ENCODE results near the gene TXNDC5. TPM values are rescaled to one million over a fixed set of nuclear protein-coding genes. Genes with fewer than 3 reads are reported as not detected.

The TXNDC5 gene
- total RNA-seq, 1 donor from 2014 or later: 32.9 TPM

DNA sequence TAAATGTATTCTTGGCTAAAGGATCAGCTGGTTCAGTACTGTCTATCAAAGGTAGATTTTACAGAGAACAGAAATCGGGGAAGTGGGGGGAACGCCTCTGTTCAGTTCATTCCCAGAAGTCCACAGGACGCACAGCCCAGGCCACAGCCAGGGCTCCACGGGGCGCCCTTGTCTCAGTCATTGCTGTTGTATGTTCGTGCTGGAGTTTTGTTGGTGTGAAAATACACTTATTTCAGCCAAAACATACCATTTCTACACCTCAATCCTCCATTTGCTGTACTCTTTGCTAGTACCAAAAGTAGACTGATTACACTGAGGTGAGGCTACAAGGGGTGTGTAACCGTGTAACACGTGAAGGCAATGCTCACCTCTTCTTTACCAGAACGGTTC, 29.9 kb downstream of the TXNDC5 start:
- no peak for DNase-seq
- intact Hi-C loops (cut with micrococcal nuclease): no loop called here
- no peak for ATAC-seq

DNA sequence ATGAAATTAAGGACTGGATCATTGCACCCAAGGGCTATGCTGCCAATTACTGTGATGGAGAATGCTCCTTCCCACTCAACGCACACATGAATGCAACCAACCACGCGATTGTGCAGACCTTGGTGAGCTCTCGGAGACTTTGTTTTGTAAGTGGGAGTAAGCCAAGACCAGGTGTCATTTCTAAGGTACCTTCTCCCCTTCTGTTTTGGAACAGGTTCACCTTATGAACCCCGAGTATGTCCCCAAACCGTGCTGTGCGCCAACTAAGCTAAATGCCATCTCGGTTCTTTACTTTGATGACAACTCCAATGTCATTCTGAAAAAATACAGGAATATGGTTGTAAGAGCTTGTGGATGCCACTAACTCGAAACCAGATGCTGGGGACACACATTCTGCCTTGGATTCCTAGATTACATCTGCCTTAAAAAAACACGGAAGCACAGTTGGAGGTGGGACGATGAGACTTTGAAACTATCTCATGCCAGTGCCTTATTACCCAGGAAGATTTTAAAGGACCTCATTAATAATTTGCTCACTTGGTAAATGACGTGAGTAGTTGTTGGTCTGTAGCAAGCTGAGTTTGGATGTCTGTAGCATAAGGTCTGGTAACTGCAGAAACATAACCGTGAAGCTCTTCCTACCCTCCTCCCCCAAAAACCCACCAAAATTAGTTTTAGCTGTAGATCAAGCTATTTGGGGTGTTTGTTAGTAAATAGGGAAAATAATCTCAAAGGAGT, 30.4 kb downstream of the TXNDC5 start:
- intact Hi-C loops (cut with micrococcal nuclease): no loop called here
- DNase-seq: no peak

GRCh38 chr6:7879579-7879978, 31.0 kb downstream of the TXNDC5 start:
- DNase-seq (no peak), ATAC-seq (no peak)
- intact Hi-C loops (cut with micrococcal nuclease): no loop called here

More for the DNA sequence above, 30.4 kb downstream of the TXNDC5 start:
- no peak for ATAC-seq

DNA sequence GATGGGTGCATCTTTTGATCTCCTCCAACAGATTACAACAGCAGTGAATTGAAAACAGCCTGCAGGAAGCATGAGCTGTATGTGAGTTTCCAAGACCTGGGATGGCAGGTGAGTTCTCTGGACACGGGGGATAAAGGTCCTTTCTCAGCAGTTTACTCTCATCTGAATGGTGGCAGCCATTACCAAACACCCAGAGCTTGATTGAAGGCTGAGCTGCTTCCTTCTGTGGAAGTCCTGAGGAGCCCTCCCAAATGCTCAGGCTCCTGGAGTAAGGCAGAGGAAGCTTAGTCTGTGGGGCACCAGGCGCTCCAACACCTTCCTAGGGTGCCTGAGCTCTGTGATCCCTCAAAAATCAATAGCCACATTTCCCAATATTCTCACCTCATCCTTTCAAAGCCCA, 31.5 kb downstream of the TXNDC5 start:
- DNase-seq (no peak), ATAC-seq (no peak)
- intact Hi-C loops (cut with micrococcal nuclease): no loop called here

DNA sequence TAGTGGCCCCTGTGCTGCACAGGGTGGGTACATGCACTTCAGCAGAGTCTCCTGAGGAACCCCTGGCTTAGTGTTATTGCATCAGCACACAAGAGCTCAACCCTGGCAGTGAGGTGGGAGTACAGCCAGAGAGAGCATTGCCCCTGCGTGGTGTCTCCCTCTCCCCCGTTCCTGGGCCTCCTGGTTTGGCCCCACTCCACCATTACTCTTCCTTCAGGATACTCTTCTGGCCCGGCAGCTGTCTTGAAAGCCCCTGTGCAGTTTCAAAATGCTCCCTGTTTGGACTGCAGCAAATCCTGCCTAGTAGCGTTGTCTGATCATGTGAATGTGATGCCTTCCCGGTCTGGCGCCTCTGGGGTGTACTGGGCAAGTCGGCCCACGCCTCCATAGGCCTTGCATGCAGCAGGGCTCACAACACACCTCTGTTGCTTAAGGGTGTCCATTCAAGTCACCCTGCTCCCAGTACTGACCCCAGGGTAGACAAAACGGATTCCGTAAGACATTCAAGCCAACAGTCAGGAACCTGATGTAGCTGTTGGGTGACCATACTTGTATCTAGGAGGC, 32.1 kb downstream of the TXNDC5 start:
- intact Hi-C loops (cut with micrococcal nuclease): no loop called here
- DNase-seq (no peak), ATAC-seq (no peak)

DNA sequence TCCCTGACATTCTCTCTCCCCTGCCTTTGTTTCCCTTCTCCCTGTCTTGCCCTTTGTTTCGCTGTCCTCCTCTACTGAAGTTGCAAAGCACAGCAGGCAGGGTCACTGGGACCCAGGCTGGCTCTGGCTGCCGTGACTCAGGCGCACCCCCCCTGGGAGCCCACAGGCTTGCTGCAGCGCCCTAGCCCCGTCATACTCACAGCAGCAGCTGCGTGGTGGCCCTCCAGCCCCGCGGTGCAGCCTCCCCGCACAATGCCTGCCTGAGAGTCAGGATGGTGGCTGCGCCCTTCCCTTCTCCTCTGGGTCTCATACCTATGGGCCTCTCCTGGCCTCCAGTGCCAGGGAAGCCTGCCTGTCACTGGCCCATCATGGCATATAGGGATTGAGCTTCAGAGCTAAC, 41.7 kb downstream of the TXNDC5 start:
- ATAC-seq: no peak

GRCh38 chr6:7866526-7866925, 44.1 kb downstream of the TXNDC5 start:
- DNase-seq (no peak), ATAC-seq (no peak)
- intact Hi-C loops (cut with micrococcal nuclease): no loop called here

More for the DNA sequence above, 41.7 kb downstream of the TXNDC5 start:
- intact Hi-C loops (cut with micrococcal nuclease): no loop called here
- DNase-seq: no peak

DNA sequence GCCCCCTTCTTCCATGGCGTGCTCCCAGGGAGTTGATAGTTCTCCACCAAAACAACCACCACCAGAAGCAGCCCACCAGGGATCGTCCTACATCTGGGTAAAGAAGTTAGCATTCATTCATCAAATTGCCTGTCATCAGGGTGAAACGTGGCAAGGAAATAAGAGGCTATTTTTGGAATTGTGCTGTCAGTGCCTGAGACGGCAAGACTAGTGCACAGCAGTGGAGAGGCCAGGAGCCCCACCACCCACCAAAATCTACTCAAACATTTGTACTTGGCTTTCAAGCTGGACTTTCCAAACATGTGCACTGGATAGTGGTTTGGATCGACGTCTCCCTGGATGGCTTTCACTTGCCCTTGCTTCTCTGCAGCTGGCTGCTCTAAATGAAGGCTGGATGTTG, 44.8 kb downstream of the TXNDC5 start:
- intact Hi-C loops (cut with micrococcal nuclease): no loop called here
- peak; percentile 63 for ATAC-seq

GRCh38 chr6:7859591-7859990, 51.0 kb downstream of the TXNDC5 start:
- intact Hi-C loops (cut with micrococcal nuclease): no loop called here
- no peak for DNase-seq
- ATAC-seq: no peak

More for the DNA sequence above, 44.8 kb downstream of the TXNDC5 start:
- no peak for DNase-seq

DNA sequence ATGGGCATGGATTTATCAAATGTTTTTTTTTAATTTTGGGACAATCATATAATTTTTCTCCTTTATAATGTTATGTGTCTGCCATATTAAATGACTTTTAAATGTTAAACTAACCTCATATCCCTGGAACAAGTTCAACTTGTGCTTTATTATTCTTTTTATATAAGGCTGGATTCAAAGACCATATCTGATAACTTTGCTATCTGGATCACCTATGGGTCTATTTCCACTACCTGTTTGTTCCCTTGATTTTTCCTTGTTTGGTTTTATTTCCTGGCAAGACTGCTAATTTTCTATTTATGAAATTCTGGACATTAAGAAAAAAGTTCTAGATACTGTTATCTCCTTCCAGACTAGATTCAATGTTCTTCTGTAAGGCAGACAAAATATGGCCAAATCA, 58.8 kb downstream of the TXNDC5 start:
- intact Hi-C loops (cut with micrococcal nuclease): no loop called here
- DNase-seq: no peak
- ATAC-seq: no peak

DNA sequence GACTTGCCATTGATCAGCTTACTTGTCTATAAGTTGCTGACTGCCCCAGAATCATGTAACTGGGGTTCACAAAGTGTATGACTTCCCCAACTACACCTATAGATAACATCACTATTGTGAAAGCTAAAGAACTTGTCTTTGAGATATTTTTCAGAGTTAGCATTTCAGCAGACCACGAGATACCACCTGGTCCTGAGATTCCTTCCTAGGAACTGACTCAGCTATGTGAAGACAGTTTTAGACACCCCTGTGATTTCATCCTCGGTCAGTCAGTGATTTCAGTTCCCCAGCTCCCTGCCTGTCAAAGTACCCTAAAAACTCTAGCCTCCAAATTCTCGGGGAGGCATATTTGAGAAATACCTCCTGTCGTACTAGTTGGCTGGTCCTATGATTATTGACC, 62.4 kb downstream of the TXNDC5 start:
- no peak for ATAC-seq
- intact Hi-C loops (cut with micrococcal nuclease): no loop called here

DNA sequence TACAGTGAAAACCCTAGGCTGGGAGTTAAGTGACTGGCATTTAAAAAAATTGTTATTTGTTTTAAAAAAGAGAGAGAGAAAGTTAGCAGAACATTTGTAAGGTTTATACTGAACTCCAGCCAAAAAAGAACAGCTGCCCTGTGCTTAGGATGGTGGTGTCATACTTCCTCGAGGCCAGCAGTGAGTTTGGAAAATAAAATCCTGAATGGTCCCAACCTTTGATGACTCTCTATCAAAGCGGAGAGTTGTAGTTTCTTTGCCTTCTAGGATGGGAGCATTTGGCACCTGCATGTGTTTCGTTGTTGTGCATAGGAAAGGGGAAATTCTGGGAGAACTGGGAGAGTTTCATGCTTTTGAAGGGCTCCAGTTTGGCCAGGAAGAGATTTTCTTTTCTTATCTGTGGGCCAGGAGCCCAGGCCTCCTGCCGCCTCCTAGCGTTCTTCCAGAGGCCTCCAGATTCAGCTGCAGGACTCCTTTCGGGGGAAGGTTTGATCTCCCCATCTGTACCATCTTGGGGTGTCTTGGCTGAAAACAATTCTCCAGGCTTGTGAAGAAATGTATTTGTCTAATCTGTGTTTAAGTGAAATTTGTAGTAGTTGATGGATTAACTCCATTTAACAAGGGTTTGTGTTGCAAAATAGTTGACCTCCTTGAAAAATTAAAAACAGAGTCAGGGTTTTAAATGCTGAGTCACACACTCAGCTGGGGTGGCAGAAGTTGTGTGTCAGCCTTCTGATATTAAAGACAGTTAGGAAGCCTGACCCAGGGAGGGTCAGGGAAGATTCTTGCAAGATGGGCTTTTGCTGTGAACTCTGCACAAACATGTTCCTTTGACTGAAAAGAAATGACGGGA, 63.4 kb downstream of the TXNDC5 start:
- intact Hi-C loops (cut with micrococcal nuclease): no loop called here

More for the DNA sequence above, 62.4 kb downstream of the TXNDC5 start:
- DNase-seq: no peak

DNA sequence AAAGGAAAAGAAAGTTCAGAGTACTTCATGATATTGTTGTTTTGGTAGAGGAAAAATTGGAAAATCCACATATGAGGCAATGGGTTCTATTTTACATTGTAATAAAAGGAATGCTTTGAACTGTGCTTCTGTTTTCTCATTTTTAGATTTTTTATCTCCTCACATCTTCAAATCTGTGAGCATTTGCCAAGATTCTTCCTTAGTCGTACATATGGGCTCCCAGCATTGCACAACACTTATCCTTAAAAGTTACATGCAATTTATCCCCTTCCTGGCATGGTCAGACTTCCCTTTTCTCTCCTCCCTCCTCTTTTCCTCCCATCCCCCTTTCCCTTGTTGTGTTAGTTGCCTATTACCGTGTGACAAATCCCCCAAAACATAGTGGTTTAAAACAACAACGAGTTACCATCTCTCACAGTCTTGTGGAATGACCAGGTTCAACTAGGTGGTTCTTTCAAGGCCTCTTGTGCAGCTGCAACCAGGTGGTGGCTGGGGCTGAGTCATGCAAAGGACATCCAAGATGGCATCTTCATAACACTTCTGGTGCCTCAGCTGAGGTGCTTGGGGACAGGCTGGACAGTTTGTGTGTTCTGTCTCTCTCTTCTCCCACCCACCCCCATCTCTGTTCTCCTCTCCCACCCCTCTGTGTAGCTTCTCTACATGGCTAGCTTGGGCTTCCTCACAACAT, 68.7 kb downstream of the TXNDC5 start:
- DNase-seq (no peak), ATAC-seq (no peak)
- intact Hi-C loops (cut with micrococcal nuclease): no loop called here

More for the DNA sequence above, 63.4 kb downstream of the TXNDC5 start:
- DNase-seq (no peak), ATAC-seq (peak; percentile 90)

DNA sequence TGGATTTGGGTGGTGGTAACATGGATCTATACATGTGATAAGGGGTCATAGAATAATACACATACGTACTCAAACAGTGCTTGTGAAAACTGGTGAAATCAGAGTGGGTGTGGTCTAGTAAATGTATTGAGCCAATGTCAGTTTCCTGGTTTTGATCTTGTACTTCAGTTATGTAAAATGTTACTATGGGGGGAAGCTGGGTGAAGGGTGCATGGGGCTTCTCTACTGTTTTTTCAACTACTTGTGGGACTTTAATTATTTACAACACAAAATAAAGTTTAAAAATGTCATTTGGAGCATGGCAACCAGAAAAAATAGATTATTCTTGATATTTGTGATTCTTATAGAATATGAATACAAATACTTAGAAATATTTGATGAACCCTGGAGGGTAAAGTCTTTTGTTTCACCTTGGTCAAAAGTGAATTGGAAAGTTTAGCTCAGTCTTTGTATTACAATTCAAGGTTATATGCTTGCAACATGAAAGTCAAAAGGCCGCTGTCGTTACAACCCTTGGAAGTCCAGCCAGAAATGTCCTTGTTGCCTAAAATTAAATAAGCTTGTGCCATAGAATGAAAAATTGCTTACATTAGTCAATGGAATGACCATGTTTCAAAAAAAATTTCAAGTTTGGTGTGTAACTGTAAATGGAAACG, 74.1 kb downstream of the TXNDC5 start:
- ATAC-seq (no peak), DNase-seq (no peak)
- intact Hi-C loops (cut with micrococcal nuclease): no loop called here

- intact Hi-C loops (cut with micrococcal nuclease): no loop called here
- ATAC-seq: peak; percentile 43
- DNase-seq: no peak
Observed at GRCh38 chr6:7833751-7834070, 76.9 kb downstream of the TXNDC5 start.

DNA sequence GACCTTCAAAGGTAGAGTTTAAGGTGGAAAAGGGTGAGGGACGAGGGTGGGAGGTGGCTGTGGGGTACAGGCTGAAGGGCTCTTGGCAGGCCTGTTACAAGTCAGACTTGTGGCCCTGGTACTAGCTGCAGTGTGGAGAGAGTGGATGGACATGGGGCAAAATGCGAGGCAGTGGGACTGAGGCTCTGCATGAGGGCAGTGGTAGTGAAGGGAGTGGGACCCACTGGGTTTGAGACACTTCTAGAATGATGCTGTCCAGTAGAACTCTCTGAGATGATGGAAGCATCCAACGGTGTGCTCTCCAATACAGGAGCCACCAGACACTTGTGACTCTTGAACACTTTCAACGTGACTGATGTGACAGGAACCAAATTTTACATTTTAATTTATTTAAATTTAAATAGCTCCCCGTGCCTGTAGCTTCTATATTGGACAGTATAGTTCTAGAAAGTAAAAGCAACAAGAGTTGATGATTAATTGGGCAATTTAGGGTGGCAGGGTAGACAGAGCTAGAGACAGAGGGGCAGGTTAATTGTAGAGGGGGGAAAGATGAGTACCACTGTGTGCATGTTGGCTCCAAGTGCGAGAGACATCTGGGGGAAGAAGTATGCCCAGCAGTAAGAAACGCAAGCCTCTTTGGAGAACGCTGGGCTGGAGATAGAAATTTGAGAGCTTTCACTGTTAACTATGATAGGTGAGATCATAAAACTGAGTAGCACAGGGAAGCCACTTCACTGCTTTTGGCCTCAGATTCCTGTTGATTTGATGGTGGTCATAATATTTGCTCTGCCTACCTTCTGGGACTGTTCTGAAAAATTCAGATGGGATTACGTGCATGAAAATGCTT, 77.5 kb downstream of the TXNDC5 start:
- intact Hi-C loops (cut with micrococcal nuclease): no loop called here
- no peak for DNase-seq
- ATAC-seq: no peak
